Measurements from ENCODE around the gene VAC14. TPM values are rescaled to one million over a fixed set of nuclear protein-coding genes. Genes with fewer than 3 reads are reported as not detected.

The VAC14 gene
- total RNA-seq, 1 donor from 2014 or later: 18.4 TPM

DNA sequence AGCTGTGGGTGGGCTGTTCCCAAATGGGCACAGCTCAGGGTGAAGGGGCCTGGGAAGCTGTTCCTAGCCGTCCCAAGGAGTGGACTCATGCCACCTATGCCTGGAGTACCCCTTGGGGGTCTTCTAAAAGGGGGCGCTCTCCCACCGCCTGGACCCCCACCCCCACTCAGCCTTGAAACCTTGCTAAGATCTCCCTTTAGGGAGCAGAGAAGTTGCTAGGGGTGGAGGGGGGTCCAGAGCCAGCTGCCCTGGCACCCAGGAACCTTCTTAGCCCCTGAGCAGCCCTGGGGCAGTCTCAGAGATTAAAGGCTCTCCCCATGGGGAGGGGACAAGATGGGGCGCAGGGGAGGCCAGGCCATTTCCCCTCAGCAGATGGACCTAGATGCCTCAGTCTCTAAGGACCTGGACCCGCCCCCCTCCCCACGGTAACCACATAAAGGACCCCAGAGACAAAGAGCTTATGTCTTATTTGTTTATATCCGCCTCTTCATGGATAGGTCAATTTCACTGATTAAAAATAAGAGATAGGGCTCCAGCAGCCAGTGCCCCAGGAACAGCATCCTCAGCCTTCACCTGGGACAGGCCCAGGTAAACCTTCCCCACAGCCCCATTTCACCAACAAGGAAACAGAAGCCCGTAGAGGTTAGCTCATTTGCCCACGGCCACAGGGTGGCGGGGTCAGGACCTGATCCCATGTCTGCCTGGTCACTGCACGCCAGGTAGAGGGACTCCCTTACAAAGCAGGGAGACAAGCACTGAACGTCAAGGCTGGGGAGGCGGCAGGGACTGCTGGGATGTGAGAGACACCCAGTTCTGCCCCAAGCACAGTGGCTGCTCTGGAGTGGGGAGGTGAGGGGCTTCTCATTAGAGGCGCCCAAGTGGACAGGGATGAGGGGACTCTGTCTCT, 118.5 kb downstream of the VAC14 start:
- H3K4me3 ChIP-seq (ENCODE audit: low read depth, low read length): peak overlapping the region; percentile 10
- DNase-seq (ENCODE audit: low read depth): no peak
- FAIRE-seq: no peak
- no peaks in the 10 kb centered on the region for H3K27me3 ChIP-seq (ENCODE audit: control insufficient read depth, insufficient read depth, low read length)
- peaks cover 35% of the 10 kb centered on the region for H3K36me3 ChIP-seq (ENCODE audit: control insufficient read depth, insufficient read depth, low read length)
- TF ChIP-seq, protein P1, sequence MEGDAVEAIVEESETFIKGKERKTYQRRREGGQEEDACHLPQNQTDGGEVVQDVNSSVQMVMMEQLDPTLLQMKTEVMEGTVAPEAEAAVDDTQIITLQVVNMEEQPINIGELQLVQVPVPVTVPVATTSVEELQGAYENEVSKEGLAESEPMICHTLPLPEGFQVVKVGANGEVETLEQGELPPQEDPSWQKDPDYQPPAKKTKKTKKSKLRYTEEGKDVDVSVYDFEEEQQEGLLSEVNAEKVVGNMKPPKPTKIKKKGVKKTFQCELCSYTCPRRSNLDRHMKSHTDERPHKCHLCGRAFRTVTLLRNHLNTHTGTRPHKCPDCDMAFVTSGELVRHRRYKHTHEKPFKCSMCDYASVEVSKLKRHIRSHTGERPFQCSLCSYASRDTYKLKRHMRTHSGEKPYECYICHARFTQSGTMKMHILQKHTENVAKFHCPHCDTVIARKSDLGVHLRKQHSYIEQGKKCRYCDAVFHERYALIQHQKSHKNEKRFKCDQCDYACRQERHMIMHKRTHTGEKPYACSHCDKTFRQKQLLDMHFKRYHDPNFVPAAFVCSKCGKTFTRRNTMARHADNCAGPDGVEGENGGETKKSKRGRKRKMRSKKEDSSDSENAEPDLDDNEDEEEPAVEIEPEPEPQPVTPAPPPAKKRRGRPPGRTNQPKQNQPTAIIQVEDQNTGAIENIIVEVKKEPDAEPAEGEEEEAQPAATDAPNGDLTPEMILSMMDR (IDR thresholded peaks at IDR 0.05; ENCODE audit: insufficient read depth, low read length, severe bottlenecking): peak; percentile 11

GRCh38 chr16:70681382-70682238, 119.3 kb downstream of the VAC14 start:
- FAIRE-seq: no peak
- Histone ChIP-seq H3K36me3 (ENCODE audit: control insufficient read depth, insufficient read depth, low read length) (peaks cover 43% of the 10 kb centered on the region), H3K27me3 (ENCODE audit: control insufficient read depth, insufficient read depth, low read length) (no peaks in the 10 kb centered on the region), H3K4me3 (ENCODE audit: low read depth, low read length) (peak overlapping the region; percentile 10)
- no peak for DNase-seq (ENCODE audit: low read depth)
- TF ChIP-seq, protein P1 (IDR thresholded peaks at IDR 0.05; ENCODE audit: insufficient read depth, low read length, severe bottlenecking): no peak

GRCh38 chr16:70680495-70681381, 120.2 kb downstream of the VAC14 start:
- TF ChIP-seq, protein P1 (IDR thresholded peaks at IDR 0.05; ENCODE audit: insufficient read depth, low read length, severe bottlenecking): no peak
- H3K36me3 ChIP-seq (ENCODE audit: control insufficient read depth, insufficient read depth, low read length): peaks cover 52% of the 10 kb centered on the region
- FAIRE-seq: no peak
- no peak overlapping the region for H3K4me3 ChIP-seq (ENCODE audit: low read depth, low read length)
- no peaks in the 10 kb centered on the region for H3K27me3 ChIP-seq (ENCODE audit: control insufficient read depth, insufficient read depth, low read length)
- DNase-seq (ENCODE audit: low read depth): no peak

DNA sequence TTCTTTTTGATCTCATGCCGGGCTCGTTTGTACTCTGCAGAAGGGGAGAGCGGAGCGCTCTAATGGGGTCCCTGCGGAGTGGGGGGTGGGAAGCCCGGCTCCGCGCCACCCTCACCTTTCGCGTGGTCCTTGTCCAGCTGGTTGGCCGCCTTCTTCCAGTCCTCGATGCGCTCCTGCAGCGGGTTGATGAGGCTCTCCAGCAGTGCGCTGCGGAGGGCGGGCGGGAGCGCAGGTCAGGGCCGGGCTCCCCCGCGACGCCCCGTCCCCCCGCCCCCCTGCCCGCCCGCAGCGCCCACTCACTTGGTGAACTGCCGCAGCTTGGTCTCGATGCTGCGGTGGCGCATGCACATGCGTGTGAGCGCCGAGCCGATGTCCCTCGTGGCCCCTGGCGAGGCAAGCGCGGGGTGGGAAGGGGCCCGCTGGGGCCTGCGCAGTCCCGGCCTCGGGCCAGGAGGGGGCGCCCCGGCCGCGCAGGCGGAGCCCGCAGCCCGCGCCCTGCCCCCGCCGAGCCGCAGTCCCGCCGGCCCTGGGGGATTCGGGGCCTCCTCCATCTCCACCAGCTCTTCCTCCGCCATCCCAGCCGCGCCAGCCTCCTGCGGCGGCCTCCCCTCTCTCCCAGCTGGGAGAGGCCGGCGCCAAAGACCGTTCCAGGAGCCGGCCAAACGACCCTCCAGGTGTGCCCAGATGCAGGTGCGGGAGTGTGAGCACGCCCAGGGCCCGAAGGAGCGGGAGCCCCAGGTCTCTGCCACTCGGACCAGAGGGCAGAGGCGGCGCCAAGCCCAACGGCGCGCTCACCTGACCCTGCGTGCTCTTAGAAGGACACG, 121.1 kb downstream of the VAC14 start:
- TF ChIP-seq, protein P1 (IDR thresholded peaks at IDR 0.05; ENCODE audit: insufficient read depth, low read length, severe bottlenecking): peak; percentile 34
- peaks cover 54% of the 10 kb centered on the region for H3K36me3 ChIP-seq (ENCODE audit: control insufficient read depth, insufficient read depth, low read length)
- DNase-seq (ENCODE audit: low read depth) (no peak), FAIRE-seq (no peak)
- no peaks in the 10 kb centered on the region for H3K27me3 ChIP-seq (ENCODE audit: control insufficient read depth, insufficient read depth, low read length)
- H3K4me3 ChIP-seq (ENCODE audit: low read depth, low read length): no peak overlapping the region
